ENCODE data around the gene SLC25A20.

GRCh38 chr3:48879994-48880377 is 18.7 kb downstream of the SLC25A20 start:
- TF ChIP-seq CTCF (IDR thresholded peaks at IDR 0.05) (no peak), ZFX (IDR thresholded peaks at IDR 0.05; ENCODE audit: borderline replicate concordance) (no peak)

Data from 22Rv1 (cell line).